HUES6 (cell line): ENCODE data around the gene USP20.
"Not testable (repeated sequence)": the region's sequence is repeated elsewhere in the genome, so short reads cannot be mapped to it uniquely, and the experiment has no call there.

Experiments
- H3K27ac ChIP-seq: 2 replicates; pipeline ENCODE4 v1.7.0; 2013; ENCODE audit warnings: low read depth, mild to moderate bottlenecking, low read length, inconsistent platforms
- H3K27me3 ChIP-seq: 2 replicates; pipeline ENCODE4 v1.6.1; 2013; ENCODE audit warnings: low read length; ENCODE audit not compliant: control insufficient read depth, insufficient read depth
- H3K36me3 ChIP-seq: 2 replicates; pipeline ENCODE4 v1.6.1; 2013; ENCODE audit warnings: low read length; ENCODE audit not compliant: control insufficient read depth, insufficient read depth
- H3K4me1 ChIP-seq: 2 replicates; pipeline ENCODE4 v1.6.1; 2013; ENCODE audit warnings: low read length; ENCODE audit not compliant: control insufficient read depth, insufficient read depth
- H3K4me3 ChIP-seq: 2 replicates; pipeline ENCODE4 v1.5.1; 2013; ENCODE audit warnings: low read depth, low read length
- H3K9ac ChIP-seq: one replicate; pipeline ENCODE4 v1.6.1; 2013; ENCODE audit warnings: mild to moderate bottlenecking, low read length
- H3K9me3 ChIP-seq: 2 replicates; pipeline ENCODE4 v1.6.1; 2013; ENCODE audit warnings: low read depth, low read length; ENCODE audit not compliant: control insufficient read depth, insufficient read depth

USP20 gene

GRCh38 chr9:129835128-129835859 lies at the start of gene USP20, which contains the start of gene C9orf78:
Gene USP20 (plus strand): TSS chr9:129835458. CDS start chr9:129852556, 17,098 bp downstream.
Gene C9orf78 (minus strand): TSS chr9:129835275. CDS start chr9:129835221, 54 bp downstream.
- Histone ChIP-seq H3K9me3 (no peaks in the 10 kb centered on the region), H3K9ac (peak within 1 kb of the TSS; percentile 67), H3K4me1 (peaks cover 32% of the 10 kb centered on the region), H3K4me3 (peak within 1 kb of the TSS; percentile 95), H3K36me3 (peaks cover 28% of the 10 kb centered on the region), H3K27me3 (no peaks in the 10 kb centered on the region), H3K27ac (peak within 1 kb of the TSS; percentile 58; the same call in 1 of the 2 replicates)

DNA sequence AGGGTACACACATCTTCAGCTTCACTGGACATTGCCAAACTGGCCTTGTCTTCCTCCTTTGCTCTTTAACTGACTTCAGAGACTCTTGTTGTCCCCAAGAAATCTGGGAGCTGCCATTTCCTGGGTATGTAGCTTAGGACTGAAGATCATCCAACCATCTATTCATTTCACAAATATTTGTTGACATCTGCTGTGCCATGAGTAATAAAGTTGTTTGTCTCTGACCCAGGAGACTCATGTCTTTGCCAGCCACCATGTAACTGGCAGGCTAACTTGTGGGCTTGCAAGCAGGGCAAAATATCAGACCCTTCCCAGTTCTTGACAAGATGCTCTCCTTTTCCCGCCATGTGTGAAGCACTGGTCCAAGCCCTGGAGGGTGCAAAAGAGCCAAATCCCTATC lies 49.4 kb upstream of the USP20 start:
- H3K9ac ChIP-seq: no peak overlapping the region
- no peak overlapping the region for H3K27ac ChIP-seq
- H3K9me3 ChIP-seq: no peaks in the 10 kb centered on the region
- no peak overlapping the region for H3K4me3 ChIP-seq
- no peaks in the 10 kb centered on the region for H3K4me1 ChIP-seq
- H3K36me3 ChIP-seq: no peaks in the 10 kb centered on the region
- H3K27me3 ChIP-seq: no peaks in the 10 kb centered on the region; the same call in 1 of the 2 replicates

- Histone ChIP-seq H3K27ac (no peak overlapping the region), H3K9ac (no peak overlapping the region), H3K4me3 (no peak overlapping the region), H3K27me3 (no peaks in the 10 kb centered on the region; the same call in 1 of the 2 replicates), H3K36me3 (no peaks in the 10 kb centered on the region), H3K4me1 (no peaks in the 10 kb centered on the region), H3K9me3 (no peaks in the 10 kb centered on the region)
Observed at GRCh38 chr9:129786481-129786880, 48.8 kb upstream of the USP20 start.

DNA sequence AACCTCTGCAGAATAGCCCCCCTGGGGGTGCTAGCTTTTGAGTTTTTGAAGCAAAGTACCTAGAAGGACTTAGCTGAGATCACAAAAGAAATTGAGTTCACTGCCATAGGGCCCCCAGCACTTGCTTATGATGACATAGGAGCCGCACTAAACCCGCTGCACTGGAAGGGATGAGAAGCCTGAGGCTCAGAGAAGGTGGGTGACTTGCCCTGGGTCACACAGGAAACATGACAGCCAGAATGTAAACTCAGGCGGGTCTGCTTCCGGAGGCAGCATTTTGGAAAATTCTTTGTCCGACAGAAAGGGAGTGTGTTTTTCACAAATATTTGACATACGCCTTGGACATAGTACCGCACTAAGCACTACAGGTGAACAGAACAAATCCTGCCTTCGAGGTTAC lies 40.7 kb upstream of the USP20 start:
- peaks cover 7% of the 10 kb centered on the region; the same call in 1 of the 2 replicates for H3K27me3 ChIP-seq

DNA sequence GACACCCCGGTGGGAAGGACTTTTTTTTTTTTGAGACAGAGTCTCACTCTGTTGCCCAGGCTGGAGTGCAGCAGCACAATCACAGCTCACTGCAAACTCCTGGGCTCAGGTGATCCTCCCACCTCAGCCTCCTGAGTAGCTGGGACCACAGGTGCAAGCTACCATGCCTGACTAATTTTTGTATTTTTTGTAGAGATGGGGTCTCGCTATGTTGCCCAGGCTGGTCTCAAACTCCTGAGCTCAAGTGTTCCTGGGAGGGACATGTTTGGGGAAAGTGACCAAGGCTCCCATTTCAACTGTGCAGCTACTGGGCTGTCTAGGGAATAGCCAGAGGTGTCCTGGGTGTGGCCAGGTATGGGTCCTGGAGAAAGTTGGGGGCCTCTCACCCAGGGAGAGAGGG lies 39.2 kb upstream of the USP20 start:
- not testable (repeated sequence) for H3K27ac ChIP-seq, H3K9me3 ChIP-seq

More for the DNA sequence above, 40.7 kb upstream of the USP20 start:
- Histone ChIP-seq H3K27ac (no peak overlapping the region), H3K4me1 (no peaks in the 10 kb centered on the region), H3K9ac (no peak overlapping the region), H3K4me3 (no peak overlapping the region), H3K36me3 (no peaks in the 10 kb centered on the region), H3K9me3 (no peaks in the 10 kb centered on the region)

DNA sequence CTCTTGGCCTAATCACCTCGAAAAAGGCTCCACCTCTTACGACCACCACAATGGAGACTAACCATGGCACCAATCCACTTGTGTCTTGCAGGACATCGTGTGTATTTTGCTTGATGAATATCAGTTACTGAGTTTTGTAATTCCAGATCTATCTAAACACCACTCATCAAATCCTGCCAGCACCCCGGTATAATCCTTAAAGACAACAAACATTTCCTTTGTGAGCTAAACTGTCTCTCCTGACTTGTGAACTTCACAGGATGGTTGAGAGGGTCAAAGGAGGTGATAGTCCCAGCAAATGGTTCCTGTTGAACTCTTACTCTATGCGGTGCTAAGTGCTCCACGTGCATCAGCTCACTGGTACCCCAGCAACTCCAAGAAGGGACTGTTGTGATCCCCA lies 36.3 kb upstream of the USP20 start:
- Histone ChIP-seq H3K27ac (no peak overlapping the region), H3K4me1 (peaks cover 2% of the 10 kb centered on the region; the same call in 1 of the 2 replicates), H3K4me3 (no peak overlapping the region), H3K27me3 (peaks cover 7% of the 10 kb centered on the region; the same call in 1 of the 2 replicates), H3K9ac (no peak overlapping the region), H3K36me3 (no peaks in the 10 kb centered on the region), H3K9me3 (no peaks in the 10 kb centered on the region)

More for the DNA sequence above, 39.2 kb upstream of the USP20 start:
- not testable (repeated sequence) for H3K4me1 ChIP-seq, H3K9ac ChIP-seq, H3K27me3 ChIP-seq, H3K36me3 ChIP-seq, H3K4me3 ChIP-seq

GRCh38 chr9:129801504-129801903 lies 33.8 kb upstream of the USP20 start:
- Histone ChIP-seq H3K9ac (no peak overlapping the region), H3K27ac (no peak overlapping the region), H3K9me3 (no peaks in the 10 kb centered on the region), H3K27me3 (no peaks in the 10 kb centered on the region), H3K4me3 (no peak overlapping the region), H3K4me1 (peaks cover 5% of the 10 kb centered on the region; the same call in 1 of the 2 replicates), H3K36me3 (peaks cover 5% of the 10 kb centered on the region)

- no peak within 1 kb of the TSS for H3K27ac ChIP-seq
- peak within 1 kb of the TSS; percentile 68 for H3K9ac ChIP-seq
- H3K4me3 ChIP-seq: peak within 1 kb of the TSS; percentile 94
- H3K9me3 ChIP-seq: no peaks in the 10 kb centered on the region
- no peaks in the 10 kb centered on the region for H3K27me3 ChIP-seq
- H3K36me3 ChIP-seq: peaks cover 15% of the 10 kb centered on the region
- H3K4me1 ChIP-seq: peaks cover 5% of the 10 kb centered on the region; the same call in 1 of the 2 replicates
Observed at GRCh38 chr9:129802833-129803675, 32.2 kb upstream of the USP20 start, which contains the start of gene TOR1B. Gene TOR1B (plus strand): TSS chr9:129803184. CDS start chr9:129803213, 29 bp downstream.

DNA sequence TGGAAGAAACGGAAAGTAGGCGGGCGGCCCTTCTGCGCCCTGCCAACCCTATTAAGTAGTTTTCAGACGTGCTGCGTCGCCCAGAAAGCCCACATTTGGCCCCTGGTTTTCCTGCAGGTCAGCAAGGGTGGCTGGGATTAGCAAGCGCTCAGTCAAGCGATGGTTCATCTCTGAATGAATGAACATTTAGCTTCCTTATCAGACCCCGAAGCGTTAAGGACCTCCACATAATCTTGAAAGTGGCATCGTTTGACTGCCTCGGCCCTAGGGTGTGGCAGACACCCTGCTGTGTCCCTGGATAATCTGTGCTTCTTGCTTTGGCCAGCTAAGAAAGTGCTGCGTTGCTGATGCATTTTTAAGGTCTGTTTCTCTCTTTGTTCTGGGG lies 31.6 kb upstream of the USP20 start:
- Histone ChIP-seq H3K27me3 (no peaks in the 10 kb centered on the region), H3K36me3 (peaks cover 15% of the 10 kb centered on the region), H3K4me3 (peak overlapping the region; percentile 94), H3K9ac (peak overlapping the region; percentile 55), H3K9me3 (no peaks in the 10 kb centered on the region), H3K4me1 (peaks cover 5% of the 10 kb centered on the region; the same call in 1 of the 2 replicates), H3K27ac (no peak overlapping the region)

DNA sequence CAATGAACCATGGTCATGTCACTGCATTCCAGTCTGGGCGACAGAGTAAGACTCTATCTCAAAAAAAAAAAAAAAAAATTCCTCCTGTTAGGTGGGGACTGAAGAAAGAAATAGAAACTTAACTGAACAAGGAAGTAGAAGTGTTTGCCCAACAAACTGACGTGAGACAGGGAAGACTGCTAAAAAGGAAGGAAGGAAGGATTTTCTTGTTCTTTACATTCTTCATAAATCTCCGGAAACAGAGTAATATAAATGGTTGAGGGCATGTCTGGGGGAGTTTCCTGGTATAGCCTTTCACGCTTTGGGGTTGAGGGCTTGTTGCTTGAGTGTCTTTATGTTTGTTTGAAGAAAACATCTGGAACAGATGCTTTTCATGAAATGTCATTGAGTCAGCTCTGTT lies 29.2 kb upstream of the USP20 start:
- Histone ChIP-seq H3K27ac (no peak overlapping the region), H3K4me3 (no peak overlapping the region), H3K9me3 (no peaks in the 10 kb centered on the region), H3K9ac (no peak overlapping the region), H3K36me3 (peaks cover 38% of the 10 kb centered on the region), H3K4me1 (peaks cover 5% of the 10 kb centered on the region; the same call in 1 of the 2 replicates), H3K27me3 (no peaks in the 10 kb centered on the region)

DNA sequence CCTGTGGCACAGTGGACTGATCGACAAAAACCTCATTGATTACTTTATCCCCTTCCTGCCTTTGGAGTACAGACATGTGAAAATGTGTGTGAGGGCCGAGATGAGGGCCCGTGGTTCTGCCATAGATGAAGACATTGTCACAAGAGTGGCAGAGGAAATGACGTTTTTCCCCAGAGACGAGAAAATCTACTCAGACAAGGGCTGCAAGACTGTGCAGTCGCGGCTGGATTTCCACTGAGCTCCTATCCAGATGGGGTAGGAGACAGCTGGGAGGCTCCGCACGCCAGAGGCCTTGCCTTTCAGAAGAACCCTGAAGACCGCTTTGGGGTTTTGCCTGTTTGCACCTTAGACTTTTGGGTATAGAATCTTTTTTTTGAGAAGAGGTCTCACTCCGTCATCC lies 25.9 kb upstream of the USP20 start:
- H3K9me3 ChIP-seq: no peaks in the 10 kb centered on the region
- no peak overlapping the region for H3K9ac ChIP-seq
- H3K27ac ChIP-seq: no peak overlapping the region
- peaks cover 65% of the 10 kb centered on the region for H3K36me3 ChIP-seq
- H3K4me3 ChIP-seq: no peak overlapping the region
- no peaks in the 10 kb centered on the region for H3K4me1 ChIP-seq
- no peaks in the 10 kb centered on the region for H3K27me3 ChIP-seq
